HepG2 (cell line): Measurements from ENCODE around the gene GAREM1. TPM values are rescaled to one million over a fixed set of nuclear protein-coding genes. Genes with fewer than 3 reads are reported as not detected.

Experiments used
- DMTF1 ChIP-seq: sonication (generic); formaldehyde crosslinking; IDR thresholded peaks from 2 replicates; pipeline ENCODE4 v1.4.0; 2020; ENCODE audit warnings: mild to moderate bottlenecking, missing genetic modification reagents
- GATAD2A ChIP-seq: IDR thresholded peaks from 2 replicates; pipeline ENCODE4 v1.6.1; 2016
- MAFF ChIP-seq: IDR thresholded peaks from 2 replicates; pipeline ENCODE4 v1.6.1; 2011; ENCODE audit warnings: low read depth, low read length, improper control_type of control experiment
- NFATC3 ChIP-seq: sonication (generic); formaldehyde crosslinking; IDR thresholded peaks from 2 replicates; pipeline ENCODE4 v1.5.1; 2020; ENCODE audit warnings: mild to moderate bottlenecking, missing genetic modification reagents
- NR2F1 ChIP-seq, 2 experiments: fragments of 450-650 bp in 1 of 2; formaldehyde crosslinking in 1 of 2; IDR thresholded peaks; 2 replicates each; pipeline versions ENCODE4 v1.5.0 to v1.6.1; 2016 to 2020; ENCODE audit warnings: mild to moderate bottlenecking in 1 of 2, missing compliant biosample characterization in 1 of 2, missing genetic modification reagents in 1 of 2, moderate library complexity in 1 of 2
- THAP11 ChIP-seq: IDR thresholded peaks from 2 replicates; pipeline ENCODE4 v1.6.1; 2016; ENCODE audit warnings: missing biosample characterization, missing genetic modification reagents
- THAP8 ChIP-seq: sonication (generic); formaldehyde crosslinking; IDR thresholded peaks from 2 replicates; pipeline ENCODE4 v1.5.1; 2020; ENCODE audit warnings: missing genetic modification reagents, mild to moderate bottlenecking, borderline replicate concordance
- TRIM22 ChIP-seq: fragments of 450-650 bp; IDR thresholded peaks from 2 replicates; pipeline ENCODE4 v1.6.1; 2017
- ZNF205 ChIP-seq: IDR thresholded peaks from 2 replicates; pipeline ENCODE4 v1.6.1; 2018; ENCODE audit warnings: missing biosample characterization, missing genetic modification reagents
- ZNF260 ChIP-seq: sonication (generic); formaldehyde crosslinking; IDR thresholded peaks from 2 replicates; pipeline ENCODE4 v1.4.0; 2020; ENCODE audit warnings: missing genetic modification reagents, low read depth, mild to moderate bottlenecking, borderline replicate concordance
- ZNF281 ChIP-seq: sonication (generic); formaldehyde crosslinking; IDR thresholded peaks from 2 replicates; pipeline ENCODE4 v1.4.0; 2020; ENCODE audit warnings: missing genetic modification reagents, borderline replicate concordance
- ZNF331 ChIP-seq: sonication (generic); formaldehyde crosslinking; IDR thresholded peaks from 2 replicates; pipeline ENCODE4 v1.4.0; 2020; ENCODE audit warnings: missing genetic modification reagents
- ZNF333 ChIP-seq: sonication (generic); formaldehyde crosslinking; IDR thresholded peaks from 2 replicates; pipeline ENCODE4 v1.4.0; 2020; ENCODE audit warnings: mild to moderate bottlenecking, missing genetic modification reagents, borderline replicate concordance
- ZNF468 ChIP-seq: sonication (generic); formaldehyde crosslinking; IDR thresholded peaks from 2 replicates; pipeline ENCODE4 v1.8.0; 2022; ENCODE audit warnings: mild to moderate bottlenecking, moderate library complexity, missing genetic modification reagents
- ZNF589 ChIP-seq: sonication (generic); formaldehyde crosslinking; conservative IDR thresholded peaks from 2 replicates; pipeline ENCODE4 v1.8.0; 2022; ENCODE audit warnings: mild to moderate bottlenecking, moderate library complexity, missing genetic modification reagents
- ZNF607 ChIP-seq: sonication (generic); formaldehyde crosslinking; IDR thresholded peaks from 2 replicates; pipeline ENCODE4 v1.5.1; 2020; ENCODE audit warnings: missing genetic modification reagents, mild to moderate bottlenecking, borderline replicate concordance
- ZNF703 ChIP-seq: sonication (generic); formaldehyde crosslinking; IDR thresholded peaks from 2 replicates; pipeline ENCODE4 v1.5.1; 2020; ENCODE audit warnings: missing genetic modification reagents, mild to moderate bottlenecking, moderate library complexity, borderline replicate concordance
- ZNF724P ChIP-seq: sonication (generic); formaldehyde crosslinking; IDR thresholded peaks from 2 replicates; pipeline ENCODE4 v1.8.0; 2022; ENCODE audit warnings: missing genetic modification reagents, borderline replicate concordance
- ZNF761 ChIP-seq: sonication (generic); formaldehyde crosslinking; conservative IDR thresholded peaks from 2 replicates; pipeline ENCODE4 v1.4.0; 2020; ENCODE audit warnings: mild to moderate bottlenecking, missing genetic modification reagents
- ZNF790 ChIP-seq: sonication (generic); formaldehyde crosslinking; IDR thresholded peaks from 2 replicates; pipeline ENCODE4 v1.8.0; 2022; ENCODE audit warnings: missing genetic modification reagents, mild to moderate bottlenecking, borderline replicate concordance
- polyA plus RNA-seq, 8 experiments: library from polyadenylated mRNA; depleted of rRNA in 3 of 8; stranded (reverse) in 7 of 8; unstranded in 1 of 8; fragments of >200 nt; fragmentation: Illumina TruSeq in 4 of 8; extraction: Trizol in 4 of 8; gene quantifications; 2 replicates each; pipeline versions ENCODE4 v1.2.1 to v1.2.3, GENCODE V29; 2011 to 2016; ENCODE audit warnings: low read depth in 4 of 8, missing spikeins in 1 of 8, mixed read lengths in 1 of 8; ENCODE audit not compliant: insufficient read depth in 1 of 8
- total RNA-seq, 5 experiments: library from RNA; depleted of rRNA; stranded (reverse); fragments of >200 nt; fragmentation: Illumina TruSeq; extraction: Trizol; gene quantifications; 2 replicates each; pipeline ENCODE4 v1.2.3, GENCODE V29; 2016; ENCODE audit warnings: low read depth in 1 of 5

Gene GAREM1
- total and polyA plus RNA-seq, 2 of the 13 experiments (the other 11 are each of a cell fraction or from before 2014, with no cell fraction given) = 2.5 to 2.9 TPM

- TF ChIP-seq ZNF260 = no peak
- no peak for TF ChIP-seq ZNF331
- TF ChIP-seq ZNF589 (CRISPR knock-in tag) = no peak
- no peak; the same call in 1 of the 2 replicates for TF ChIP-seq ZNF281 (CRISPR knock-in tag)
- no peak for TF ChIP-seq ZNF724P
- no peak for TF ChIP-seq NFATC3
- TF ChIP-seq GATAD2A (CRISPR knock-in tag) = no peak
- 0 out of 4 replicates have a peak, but pooled peaks of 1 of the 2 experiments have one; percentile 28 for TF ChIP-seq NR2F1 (CRISPR knock-in tag; IDR thresholded peaks at IDR 0.05)
- TF ChIP-seq ZNF607 = no peak
- no peak for TF ChIP-seq ZNF468 (CRISPR knock-in tag)
- TF ChIP-seq THAP11 = no peak
- no peak for TF ChIP-seq ZNF761 (CRISPR knock-in tag)
- TF ChIP-seq MAFF = no peak
- TF ChIP-seq DMTF1 (CRISPR knock-in tag) = no peak
- TF ChIP-seq ZNF205 (CRISPR knock-in tag) = no peak
- no peak for TF ChIP-seq ZNF333 (CRISPR knock-in tag)
- no peak for TF ChIP-seq THAP8 (CRISPR knock-in tag)
- no peak for TF ChIP-seq ZNF703 (CRISPR knock-in tag)
- TF ChIP-seq TRIM22 = no peak
- no peak for TF ChIP-seq ZNF790 (CRISPR knock-in tag)
Measured at GRCh38 chr18:32278177-32278799, 192.4 kb downstream of the GAREM1 start (continued).
